Activated T-cell treated with anti-CD3 and anti-CD28 coated beads for 48 hours (primary cell): ENCODE results near the gene ELOA2.
"Not testable (repeated sequence)": the region's sequence is repeated elsewhere in the genome, so short reads cannot be mapped to it uniquely, and the experiment has no call there.

Source experiments
- DNase-seq: peaks from one replicate; pipeline ENCODE4 v3.0.0-alpha.2; 2020; ENCODE audit warnings: low read depth

Gene ELOA2

DNA sequence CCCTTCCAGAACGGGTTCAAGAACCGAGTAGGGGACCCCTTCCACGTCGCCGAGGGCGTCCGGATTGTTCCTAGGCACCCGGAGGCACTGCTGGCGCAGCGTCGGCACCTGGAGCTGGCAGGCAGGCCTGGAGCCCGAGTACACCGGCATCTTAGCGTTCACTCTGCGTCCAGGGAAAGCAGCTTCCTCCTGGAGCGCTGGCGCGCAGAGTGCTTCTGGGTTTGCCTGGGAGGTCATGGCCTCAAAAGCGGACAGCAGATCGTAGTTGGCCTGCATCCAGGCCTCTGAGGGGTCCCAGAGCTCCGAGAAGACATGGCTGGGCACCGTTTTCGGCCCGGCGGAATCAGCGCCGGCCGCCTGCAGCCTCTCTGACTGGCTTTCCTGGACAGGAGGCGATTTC lies 12.6 kb downstream of the ELOA2 start:
- DNase-seq, result not testable (repeated sequence)

DNA sequence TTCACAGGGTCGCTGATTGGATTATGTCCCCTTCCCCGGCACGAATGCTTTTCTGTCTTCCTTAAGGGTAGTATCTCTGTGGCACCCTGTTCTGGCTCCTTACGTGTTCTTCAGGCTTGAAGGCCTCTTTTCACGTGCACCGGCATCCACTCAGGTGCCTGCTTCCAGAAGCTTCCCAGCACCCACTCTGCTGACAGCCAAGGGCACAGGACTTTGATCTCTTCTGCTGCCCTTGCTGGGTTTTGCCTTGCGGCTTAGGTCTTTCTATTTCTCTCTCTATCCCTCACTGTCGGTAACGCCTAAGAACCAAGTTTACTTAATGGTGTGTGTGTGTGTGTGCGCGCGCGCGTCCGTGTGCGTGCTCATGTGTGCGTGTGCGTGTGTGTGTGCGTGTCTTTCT lies 14.7 kb downstream of the ELOA2 start:
- DNase-seq, result not testable (repeated sequence)

DNA sequence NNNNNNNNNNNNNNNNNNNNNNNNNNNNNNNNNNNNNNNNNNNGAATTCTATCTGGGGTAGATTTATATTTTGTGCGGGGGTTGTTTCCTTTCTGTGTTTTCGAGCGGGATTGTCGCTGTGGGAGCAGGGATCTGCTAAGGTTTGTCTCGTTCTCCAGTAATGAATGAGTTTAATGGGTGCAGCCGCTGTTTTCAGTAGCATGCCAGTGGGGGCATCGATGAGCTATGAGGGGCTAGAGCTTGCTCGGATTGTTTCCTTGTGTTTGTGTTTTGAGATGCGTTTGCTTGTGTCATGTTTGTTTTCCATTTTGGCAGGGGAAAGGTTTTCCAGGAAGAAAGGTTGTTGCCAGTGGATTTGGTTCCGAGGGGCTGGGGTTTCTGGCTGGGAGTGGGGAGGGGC lies 15.6 kb downstream of the ELOA2 start:
- not testable (repeated sequence) for DNase-seq
